Stimulated activated CD8-positive, alpha-beta memory T cell treated with anti-CD3 and anti-CD28 coated beads, Interleukin-7, amount 100 ng/mL, for 24 hours (primary cell): ENCODE measurements around the gene TLDC2.
"Not testable (repeated sequence)": the region's sequence is repeated elsewhere in the genome, so short reads cannot be mapped to it uniquely, and the experiment has no call there.

Experiments used
- DNase-seq: peaks from one replicate; pipeline ENCODE4 v3.0.0-alpha.2; 2020; ENCODE audit warnings: low read depth

TLDC2 gene

DNA sequence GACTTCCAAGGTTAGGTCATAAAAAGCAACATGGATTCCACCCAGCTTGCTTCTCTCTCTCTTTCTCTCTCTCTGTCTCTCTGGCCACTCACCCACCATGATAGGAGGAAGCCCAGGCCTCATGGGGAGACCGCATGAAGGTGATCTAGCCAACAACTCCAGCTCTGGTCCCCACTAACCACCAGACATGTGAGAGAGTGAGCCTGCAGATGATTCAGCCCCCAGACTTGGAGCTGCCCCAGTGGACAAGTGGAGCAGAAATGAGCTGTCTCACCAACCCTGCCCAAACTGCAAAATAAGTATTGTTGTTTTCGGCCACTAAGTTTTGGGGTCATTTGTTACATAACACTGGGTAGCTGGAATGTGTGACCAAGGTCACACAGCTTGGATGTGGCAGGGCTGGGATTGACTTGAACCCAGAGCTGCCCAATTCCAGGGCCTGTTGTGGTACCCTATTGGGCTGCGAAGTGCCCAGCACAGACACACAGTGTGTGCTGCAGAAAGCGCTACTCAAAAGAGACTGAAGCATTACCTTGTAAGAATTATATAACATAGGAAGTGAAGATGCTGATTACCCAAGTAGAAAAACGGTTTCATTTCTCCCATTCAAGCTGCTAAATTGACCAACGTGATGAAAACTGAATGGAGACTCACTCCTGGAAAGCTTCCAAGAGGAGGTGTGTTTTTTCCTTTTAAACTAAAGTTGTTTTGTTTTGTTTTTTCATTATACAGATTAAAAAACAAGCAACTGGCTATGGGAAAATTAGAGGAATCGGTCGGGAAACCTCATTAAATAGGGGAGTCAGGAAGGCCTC lies 9.1 kb upstream of the TLDC2 start:
- DNase-seq = no peak

DNA sequence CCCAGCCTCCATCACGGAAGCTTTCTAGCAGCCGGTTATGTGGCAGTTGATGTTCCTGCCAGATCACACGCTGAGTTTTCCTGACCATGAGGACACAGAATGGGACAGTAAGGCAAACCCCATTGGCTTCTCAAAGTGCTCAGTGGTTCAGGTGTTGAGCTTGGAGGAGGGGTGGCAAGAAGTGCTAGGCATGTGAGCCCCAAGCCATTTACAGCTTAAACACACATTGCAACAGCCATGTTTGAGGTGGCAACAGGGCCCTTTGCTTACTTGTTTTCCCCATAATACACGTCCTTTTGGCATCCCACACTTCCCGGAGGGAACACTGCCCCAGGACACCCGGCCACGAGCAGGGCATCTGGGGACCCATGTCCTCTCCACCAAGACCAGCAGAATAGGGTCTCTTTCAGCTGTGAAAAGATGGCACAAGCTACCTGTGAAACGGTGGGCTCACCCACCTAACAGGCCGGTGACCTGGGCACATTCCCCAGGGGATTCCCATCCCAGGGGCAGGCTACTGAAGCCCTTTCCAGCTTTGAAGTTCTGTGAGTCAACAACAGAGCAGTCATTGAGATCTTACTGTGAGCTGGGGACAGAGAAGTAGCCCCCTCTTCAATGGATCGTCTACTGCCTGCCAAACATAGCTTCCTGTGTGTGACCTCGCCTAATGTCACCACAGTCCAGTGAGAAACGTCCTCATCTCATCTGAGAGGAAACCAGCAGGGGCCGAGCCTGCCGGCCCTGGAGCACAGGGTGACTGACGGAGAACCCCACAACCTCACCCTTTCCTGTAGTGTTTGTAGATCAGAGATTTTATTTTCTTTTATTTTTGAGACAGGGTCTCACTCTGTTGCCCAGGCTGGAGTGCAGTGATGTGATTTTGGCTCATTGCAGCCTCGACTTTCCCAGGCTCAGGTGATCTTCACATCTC lies 4.0 kb upstream of the TLDC2 start:
- DNase-seq = no peak

DNA sequence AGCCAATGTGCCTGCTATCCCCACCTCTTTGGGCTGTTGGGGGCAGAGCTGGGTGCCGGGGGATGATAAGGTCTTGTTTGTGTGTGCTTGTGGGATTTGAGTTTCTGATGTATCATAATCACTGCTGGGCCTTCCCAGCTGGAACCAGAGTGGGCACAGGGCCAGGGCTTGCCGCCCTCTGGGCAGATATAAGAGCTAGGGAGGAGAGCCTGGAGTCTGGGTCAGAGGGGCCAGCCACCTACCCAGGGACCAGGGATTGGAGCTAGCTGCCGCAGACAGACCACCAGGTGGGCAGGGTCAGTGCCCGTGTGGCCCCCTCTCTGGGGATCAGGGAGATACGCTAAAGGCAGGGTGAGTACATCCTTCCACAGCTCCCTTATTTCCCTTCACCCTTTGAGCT lies 3.1 kb upstream of the TLDC2 start:
- DNase-seq = no peak

DNA sequence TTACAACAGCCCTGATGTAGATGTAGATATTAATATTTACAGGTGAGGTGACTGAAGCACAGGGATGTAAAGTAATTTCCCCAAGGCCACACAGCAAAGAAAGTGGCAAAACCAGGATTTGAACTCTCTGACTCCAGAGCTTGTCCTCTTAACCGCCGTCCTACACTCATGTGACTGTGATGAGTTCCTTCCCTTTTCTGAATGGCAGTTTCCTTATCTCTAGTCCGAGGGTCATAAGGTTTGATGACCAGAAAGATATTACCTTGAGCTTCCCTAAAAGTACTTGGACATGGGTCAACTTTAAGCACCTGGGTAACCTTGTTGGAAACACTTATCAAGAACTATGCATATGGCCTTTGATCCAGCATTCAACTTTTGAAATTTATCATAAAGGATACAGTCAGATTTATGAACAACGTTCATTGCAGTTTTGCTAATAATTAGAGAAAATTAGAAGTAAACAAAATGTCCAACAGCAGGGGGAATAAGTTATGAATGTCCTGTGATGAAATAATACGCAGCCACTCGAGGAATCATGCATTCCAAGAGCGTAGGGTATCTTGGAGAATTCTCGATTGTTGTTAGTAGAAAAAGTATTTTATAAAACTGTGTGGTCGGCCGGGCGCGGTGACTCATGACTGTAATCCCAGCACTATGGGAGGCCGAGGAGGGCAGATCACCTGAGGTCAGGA lies 2.3 kb upstream of the TLDC2 start:
- no peak for DNase-seq

DNA sequence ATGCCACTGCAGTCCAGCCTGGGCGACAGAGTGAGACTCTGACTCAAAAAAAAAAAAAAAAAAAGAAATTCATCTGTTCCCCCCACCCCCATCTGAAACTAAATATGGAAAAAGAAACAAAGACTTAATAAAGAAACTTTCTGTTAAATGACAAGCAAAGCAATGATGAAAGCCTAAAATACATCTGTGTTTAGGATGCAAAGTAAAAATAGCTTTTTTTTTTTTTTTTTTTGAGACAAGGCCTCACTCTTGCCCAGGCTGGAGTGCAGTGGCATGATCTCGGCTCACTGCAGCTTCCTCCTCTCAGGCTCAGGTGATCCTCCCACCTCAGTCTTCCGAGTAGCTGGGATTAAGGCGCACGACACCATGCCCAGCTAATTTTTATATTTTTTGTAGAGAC lies 845 bp upstream of the TLDC2 start:
- not testable (repeated sequence) for DNase-seq

DNA sequence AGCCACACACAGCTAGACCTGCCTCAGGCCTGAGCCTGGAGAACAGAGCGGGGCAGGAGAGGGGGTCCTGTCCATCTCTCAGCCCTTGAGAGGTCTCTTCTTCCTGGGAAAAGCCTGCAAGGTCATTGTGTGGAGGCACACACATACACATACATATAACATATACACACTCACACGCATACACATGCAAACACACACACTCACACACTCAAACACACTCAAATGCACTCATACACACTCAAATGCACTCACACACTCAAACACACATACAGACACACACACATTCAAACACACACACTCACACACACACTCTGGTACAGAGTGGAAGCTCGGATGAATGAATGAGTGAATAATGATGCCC lies 515 bp downstream of the TLDC2 start:
- no peak for DNase-seq

DNA sequence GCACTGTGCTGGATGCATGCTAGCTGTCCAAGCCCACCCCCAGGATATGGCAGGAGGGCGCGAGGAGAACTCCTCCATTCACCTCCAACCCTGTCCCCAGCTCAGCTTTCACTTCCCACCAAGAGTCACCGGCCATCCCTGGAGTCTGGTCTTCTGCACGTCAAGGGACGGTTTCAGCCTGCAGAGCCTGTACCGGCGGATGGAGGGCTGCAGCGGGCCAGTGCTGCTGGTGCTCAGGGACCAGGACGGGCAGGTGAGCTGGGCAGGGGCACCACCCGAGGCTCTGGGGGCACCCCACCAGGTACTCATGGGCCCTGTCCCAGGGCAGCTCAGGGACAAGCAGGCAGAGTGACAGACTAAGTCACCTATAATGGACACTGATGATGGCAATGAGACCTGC lies 3.0 kb downstream of the TLDC2 start:
- no peak for DNase-seq

DNA sequence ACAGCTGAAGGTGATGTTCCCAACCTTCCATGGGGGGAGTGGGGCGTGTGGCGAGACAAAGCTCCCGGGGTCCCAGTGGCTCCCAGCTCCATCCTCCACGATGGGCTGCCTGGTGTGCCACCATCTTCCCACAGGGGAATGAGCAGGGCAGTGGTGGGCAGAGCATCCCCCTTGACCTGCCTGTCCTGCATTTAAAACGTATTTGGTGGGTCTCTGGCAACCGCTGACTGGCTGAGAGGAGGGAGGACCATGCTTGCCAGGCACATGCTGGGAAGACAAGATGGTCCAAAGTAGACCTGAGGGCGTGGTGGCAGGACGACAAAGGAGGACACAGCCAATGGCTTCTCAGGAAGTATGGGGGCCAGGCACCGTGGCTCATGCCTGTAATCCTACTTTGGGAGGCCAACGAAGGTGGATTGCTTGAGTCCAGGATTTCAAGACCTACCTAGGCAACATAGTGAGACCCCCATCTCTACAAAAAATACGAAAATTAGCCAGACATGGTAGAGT lies 4.9 kb downstream of the TLDC2 start:
- DNase-seq = no peak

DNA sequence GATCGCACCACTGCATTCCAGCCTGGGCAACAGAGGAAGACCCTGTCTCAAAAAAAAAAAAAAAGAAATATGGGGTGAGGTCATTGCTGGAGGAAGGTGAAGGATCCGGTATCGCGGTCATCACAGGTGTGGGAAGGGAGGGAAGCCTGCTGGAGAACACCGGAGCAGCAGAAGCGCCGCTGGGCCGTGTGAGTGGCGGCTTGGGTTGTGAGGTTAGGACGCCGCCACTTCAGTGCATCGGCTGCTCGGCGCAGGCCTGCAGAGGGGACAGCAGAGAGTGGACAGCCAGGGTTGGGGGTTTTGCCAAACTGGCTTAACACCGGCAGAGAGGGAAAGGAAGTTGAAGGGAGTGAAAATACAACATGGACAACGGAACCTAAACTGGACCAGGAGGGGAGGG lies 5.4 kb downstream of the TLDC2 start:
- no peak for DNase-seq

DNA sequence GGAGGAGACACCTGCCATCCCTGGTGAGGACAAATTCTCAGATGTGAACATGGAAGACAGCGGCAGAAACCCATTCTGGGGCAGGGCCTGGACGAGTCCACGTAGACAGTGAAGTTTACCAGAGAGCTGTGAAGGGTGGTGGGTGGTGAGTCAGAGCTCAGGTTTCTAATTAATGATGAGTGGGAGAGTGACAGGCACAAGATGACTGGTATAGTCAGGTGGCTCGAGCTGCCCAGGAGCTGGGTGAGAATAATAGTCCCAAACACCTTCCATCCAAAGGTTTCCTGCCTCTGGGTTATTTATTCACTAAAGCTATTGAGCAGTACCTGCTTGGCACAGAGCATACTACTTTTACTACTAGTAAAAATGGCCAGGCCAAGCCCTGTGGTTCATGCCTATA lies 6.0 kb downstream of the TLDC2 start:
- no peak for DNase-seq

DNA sequence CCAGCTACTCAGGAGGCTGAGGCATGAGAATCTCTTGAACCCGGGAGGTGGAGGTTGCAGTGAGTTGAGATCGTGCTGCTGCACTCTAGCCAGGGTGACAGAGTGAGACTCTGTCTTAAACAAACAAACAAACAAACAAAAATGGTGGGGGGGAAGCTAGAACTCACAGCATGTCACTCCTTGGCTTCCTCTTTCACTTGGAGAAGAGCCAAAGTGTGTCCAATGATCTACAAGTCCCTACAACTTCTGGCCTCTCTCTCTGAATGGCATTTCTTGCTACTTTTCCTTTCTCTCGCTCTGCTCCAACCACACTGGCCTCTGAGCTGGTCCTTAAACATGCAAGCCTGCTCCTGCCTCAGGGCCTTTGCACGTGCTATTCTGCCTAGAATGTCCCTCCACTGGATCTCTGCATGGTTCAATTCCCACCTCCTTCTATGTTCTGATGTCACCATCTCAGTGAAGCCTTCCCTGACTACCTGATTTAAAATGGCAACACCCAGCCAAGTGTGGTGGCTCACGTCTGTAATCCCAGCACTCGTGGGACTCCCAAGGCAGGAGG lies 8.1 kb downstream of the TLDC2 start:
- DNase-seq = no peak

DNA sequence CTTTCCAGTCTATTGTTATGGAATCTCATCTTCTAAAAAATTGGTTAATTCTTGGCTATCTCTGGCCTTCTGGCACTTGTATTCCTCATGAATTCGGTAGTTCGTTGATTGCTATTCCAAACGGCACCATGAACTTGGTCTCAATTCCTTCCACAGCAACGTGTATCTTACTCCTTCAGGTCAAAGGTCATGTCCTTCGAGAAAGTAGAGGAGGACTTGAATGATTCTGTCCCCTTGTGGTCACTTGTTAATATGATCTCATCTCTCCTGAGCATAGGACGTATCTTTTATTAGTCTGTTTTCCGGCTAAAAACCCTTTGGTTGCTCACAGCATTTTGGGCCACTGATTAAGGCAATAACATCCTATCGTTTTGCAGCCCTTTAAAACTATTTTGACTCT lies 9.4 kb downstream of the TLDC2 start:
- no peak for DNase-seq

DNA sequence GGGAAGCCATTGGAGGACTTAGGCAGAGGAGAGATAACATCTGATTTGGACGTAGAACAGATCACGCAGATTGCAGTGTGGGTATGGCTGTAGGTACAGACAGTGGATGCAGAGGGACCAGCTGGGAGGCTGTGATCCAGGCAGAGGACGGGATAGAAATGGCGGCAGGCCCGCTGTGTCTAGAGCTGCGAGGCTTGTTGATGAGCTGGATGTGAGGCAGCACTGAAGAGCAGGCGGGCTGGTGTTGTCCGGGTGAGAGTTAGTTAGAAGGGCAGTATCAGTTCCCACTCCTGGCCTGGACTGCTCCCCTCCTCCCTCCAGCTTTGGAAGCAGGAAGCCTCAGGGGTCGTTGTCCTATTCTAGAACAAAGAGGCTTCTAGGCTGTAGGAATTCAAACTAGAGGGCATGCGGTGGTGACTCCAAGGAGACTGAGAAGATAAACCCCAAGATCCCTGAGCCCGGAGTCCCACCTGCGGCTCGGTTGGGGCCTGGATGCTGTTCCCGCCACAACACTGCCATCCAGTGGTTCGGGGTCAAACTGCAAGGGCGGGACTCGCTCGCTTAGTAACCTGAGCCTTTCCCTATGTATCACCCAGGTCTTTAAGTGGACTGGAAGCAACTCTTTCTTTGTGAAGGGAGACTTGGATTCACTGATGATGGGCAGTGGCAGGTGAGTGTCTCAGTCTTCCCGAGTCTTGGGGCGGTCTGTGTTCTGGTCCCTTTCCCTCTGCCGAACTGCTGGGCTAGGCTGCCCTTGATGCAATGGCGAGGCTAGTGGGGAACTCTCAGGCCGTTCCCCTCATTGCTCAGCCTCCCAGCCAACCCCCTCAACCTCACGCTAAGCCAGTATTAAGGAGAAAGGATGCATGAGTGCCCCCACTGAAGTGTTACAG lies 11.2 kb downstream of the TLDC2 start:
- peak; percentile 76 for DNase-seq

DNA sequence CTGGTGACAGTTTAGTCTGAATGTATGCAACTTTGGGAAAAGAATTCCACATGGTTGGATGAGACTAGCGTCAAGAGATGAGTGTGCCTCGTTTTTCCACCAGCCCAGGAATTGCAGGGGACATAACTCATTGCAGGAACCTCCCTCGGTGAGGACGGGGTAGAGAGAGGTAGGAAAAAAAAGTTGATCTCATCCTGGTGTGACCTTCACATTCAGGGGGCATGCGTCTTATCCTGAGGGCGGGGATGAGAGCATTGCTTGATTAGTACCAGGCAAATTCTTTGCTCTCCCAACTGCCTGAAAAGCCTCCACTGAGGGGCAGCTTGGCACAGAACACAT lies 11.8 kb downstream of the TLDC2 start:
- no peak for DNase-seq

DNA sequence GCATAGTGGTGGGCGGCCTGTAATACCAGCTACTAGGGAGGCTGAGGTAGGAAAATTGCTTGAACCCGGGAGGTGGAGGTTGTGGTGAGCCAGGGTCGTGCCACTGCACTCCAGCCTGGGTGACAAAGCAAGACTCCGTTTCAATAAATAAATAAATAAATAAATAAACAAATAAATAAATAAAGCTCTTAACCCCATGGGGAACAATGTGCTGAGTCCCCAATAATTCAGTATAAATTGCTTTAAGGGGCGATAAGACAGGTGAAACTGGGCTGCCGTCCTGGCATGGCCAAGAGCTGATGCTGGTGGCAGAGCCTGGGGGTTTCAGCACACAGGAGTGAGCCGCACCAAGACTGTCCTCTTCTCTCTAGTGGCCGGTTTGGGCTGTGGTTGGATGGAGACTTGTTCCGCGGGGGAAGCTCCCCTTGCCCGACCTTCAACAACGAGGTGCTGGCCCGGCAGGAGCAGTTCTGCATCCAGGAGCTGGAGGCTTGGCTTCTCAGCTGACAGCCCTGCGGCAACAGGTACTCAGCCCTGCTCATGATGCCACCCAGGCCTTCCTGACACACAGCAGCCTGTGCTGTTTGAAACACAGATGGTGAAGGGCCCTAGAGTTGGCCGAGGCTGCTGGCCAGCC lies 13.1 kb downstream of the TLDC2 start:
- DNase-seq = no peak

DNA sequence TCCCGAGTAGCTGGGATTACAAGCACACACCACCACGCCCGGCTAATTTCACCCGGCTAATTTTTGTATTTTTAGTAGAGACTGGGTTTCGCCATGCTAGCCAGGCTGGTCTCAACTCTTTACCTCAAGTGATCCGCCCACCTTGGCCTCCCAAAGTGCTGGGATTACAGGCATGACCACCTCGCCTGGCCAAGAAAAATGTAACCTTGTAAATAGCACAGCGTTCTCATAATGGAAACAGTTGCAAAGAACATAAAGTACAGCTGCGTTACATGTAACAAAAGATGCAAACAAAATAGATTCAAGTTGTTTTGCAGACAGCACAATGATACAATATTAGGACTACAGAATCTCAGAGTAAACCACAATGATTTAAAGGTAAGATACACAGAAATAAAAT lies 14.6 kb downstream of the TLDC2 start:
- no peak for DNase-seq

DNA sequence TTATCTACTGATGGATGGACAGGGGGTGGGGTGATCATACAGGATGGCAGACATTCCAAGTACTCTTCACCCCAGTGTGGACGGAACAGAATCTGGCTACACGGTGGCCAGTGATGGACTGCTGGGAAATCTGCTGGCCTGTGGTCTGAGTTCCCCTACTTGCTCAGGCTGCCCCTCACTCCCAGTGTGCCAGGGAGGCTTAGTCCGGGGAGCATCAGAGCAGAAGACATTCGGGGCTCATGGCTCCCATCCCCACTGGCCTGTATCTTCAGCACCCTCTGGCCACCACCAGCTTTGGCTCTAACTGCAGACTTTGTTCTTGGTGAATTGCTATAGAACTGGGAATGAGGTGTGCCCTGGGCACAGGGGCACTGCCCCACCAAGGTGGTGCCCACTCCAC lies 15.3 kb downstream of the TLDC2 start:
- DNase-seq = no peak

DNA sequence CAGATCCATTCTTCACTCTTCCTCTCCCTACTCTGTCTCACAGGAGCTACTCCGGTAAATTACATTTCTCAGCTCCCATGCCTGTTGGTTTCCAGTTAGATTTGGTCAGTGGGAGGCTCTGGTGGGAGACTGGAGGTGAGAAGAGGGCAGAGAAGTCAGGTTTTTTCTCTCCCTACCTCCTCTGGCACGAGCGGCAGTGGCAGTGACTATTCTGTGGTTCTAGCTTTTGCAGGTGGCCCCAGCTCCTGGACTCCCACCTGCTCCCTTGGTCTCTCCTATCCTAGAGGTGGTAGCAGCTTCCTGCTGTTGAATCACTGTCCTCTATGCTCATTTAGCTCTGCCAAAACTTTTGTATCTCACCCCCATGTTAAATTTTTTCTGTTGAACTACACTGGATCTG lies 17.9 kb downstream of the TLDC2 start:
- DNase-seq = no peak

DNA sequence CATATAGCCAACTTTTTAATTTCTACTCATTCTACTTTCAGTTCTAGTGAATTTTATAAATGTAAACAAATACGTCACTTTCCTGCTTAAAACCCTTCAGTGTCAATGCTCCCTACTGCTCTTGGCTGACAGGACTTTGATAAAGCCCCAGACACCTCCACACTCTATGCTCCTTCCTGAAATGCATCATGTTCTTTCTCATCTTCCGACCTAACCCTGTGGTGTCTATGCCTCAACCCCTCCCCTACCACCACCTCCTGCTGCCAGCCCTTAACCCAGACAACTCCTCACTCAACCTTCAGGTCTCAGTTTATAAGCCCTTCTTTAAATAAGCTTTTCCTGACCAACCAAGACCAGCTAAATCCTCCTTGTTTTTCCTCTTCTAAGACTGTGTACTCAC lies 19.1 kb downstream of the TLDC2 start:
- no peak for DNase-seq

DNA sequence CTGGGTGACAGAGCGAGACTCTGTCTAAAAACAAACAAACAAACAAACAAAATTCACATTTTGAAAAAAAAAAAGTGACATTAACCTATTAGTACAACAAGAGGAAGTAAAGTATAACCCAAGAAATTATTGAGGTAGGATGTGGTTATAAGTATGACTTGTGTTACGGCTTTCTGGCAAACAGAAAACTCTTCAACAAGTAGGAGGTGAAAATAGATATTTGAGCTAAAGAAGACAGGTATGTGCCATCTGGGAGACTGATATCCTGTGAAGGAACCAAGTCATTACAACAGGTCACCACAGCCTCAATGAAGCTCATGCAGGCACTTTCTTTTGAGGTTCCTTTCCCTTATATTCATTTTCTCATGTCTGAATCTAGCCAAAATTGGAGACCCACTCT lies 28.8 kb downstream of the TLDC2 start:
- no peak for DNase-seq

DNA sequence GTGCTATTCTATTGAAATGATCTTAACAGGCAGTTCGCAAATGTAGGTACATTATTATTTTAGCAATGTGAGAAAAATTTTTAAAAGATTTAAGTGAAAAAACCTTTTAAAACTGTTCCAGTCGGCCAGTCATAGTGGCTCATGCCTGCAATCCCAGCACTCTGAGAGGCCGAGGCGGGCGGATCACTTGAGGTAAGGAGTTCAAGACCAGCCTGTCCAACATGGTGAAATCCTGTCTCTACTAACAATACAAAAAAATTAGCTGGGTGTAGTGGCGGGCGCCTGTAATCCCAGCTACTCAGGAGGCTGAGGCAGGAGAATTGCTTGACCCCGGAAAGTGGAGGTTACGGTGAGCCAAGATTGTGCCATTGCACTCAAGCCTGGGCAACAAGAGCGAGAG lies 29.6 kb downstream of the TLDC2 start:
- not testable (repeated sequence) for DNase-seq
